ENCODE measurements around the gene G6PD. TPM values are rescaled to one million over a fixed set of nuclear protein-coding genes. Genes with fewer than 3 reads are reported as not detected.

The G6PD gene
- total RNA-seq, 1 experiment from 2014 or later, result 180 TPM

GRCh38 chrX:154494715-154495114 is 51.9 kb downstream of the G6PD start:
- TF ChIP-seq, protein P1, sequence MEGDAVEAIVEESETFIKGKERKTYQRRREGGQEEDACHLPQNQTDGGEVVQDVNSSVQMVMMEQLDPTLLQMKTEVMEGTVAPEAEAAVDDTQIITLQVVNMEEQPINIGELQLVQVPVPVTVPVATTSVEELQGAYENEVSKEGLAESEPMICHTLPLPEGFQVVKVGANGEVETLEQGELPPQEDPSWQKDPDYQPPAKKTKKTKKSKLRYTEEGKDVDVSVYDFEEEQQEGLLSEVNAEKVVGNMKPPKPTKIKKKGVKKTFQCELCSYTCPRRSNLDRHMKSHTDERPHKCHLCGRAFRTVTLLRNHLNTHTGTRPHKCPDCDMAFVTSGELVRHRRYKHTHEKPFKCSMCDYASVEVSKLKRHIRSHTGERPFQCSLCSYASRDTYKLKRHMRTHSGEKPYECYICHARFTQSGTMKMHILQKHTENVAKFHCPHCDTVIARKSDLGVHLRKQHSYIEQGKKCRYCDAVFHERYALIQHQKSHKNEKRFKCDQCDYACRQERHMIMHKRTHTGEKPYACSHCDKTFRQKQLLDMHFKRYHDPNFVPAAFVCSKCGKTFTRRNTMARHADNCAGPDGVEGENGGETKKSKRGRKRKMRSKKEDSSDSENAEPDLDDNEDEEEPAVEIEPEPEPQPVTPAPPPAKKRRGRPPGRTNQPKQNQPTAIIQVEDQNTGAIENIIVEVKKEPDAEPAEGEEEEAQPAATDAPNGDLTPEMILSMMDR (IDR thresholded peaks at IDR 0.05; ENCODE audit: unreplicated experiment), result no peak
- H3K9me3 Mint-ChIP-seq (ENCODE audit: low read depth, unreplicated experiment), result no peaks in the 10 kb centered on the region
- H3K4me3 Mint-ChIP-seq (ENCODE audit: low read depth, unreplicated experiment), result no peak overlapping the region
- H3K4me1 Mint-ChIP-seq (ENCODE audit: low read depth, unreplicated experiment), result peaks cover 3% of the 10 kb centered on the region
- no peak overlapping the region for H3K27ac Mint-ChIP-seq (ENCODE audit: unreplicated experiment)
- CTCF ChIA-PET, result no interaction called here
- H3K27me3 Mint-ChIP-seq (ENCODE audit: unreplicated experiment), result no peaks in the 10 kb centered on the region
- intact Hi-C loops (cut with micrococcal nuclease; ENCODE audit: unreplicated experiment), result loop anchor here (5.0 kb wide), 1 partner anchor 87 kb away; the partner anchor contains the start of gene DNASE1L1
- peaks cover 19% of the 10 kb centered on the region for H3K36me3 Mint-ChIP-seq (ENCODE audit: insufficient read depth, unreplicated experiment)
- DNase-seq, result no peak
- no TSS peak for BruUV-seq (replicated peaks)

DNA sequence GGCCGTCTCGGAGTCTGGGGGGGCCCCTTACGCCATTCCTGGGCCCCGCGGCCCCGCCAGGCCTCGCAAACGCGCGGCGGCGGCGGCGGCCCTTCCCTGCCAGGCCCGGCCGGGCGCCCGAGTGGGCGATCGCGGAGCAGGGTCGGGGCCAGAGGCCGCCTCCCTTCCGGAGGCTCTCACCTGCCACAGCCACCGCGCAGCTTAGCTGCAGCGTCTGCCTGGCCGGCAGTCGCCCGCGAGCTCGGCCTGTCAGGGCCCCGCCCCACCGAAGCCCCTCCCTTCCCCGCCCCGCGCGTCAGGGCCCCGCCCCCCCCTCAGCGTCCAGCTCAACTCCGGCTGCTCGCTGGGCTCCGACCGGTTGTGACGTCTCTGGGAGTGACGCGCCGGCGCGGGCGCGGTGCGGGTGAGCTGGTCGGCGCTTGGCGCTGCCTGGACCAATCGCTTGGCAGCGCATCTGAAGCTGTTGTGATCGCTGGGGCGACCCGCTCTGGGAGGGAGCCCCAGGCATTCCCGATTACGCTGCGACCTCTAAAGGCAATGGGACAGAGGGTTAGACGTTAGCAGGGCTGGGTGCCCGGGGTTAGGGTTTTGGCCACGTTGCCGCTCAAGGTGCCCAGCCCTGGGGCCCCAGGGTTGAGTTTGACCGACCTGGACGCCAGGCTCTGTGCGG is 56.1 kb downstream of the G6PD start, which contains the start of gene SLC10A3:
Gene SLC10A3, minus strand, starts transcription at position 216 of the 670 bp plus-strand sequence. CDS start 1,689 bp downstream, outside the sequence.
- intact Hi-C loops (cut with micrococcal nuclease; ENCODE audit: unreplicated experiment), result loop anchor here (5.0 kb wide), 1 partner anchor 83 kb away; the partner anchor contains the start of gene DNASE1L1
- TF ChIP-seq, protein P1 (IDR thresholded peaks at IDR 0.05; ENCODE audit: unreplicated experiment), result no peak
- BruUV-seq (replicated peaks), result no TSS peak
- H3K27ac Mint-ChIP-seq (ENCODE audit: unreplicated experiment), result peak within 1 kb of the TSS; percentile 83
- no peaks in the 10 kb centered on the region for H3K27me3 Mint-ChIP-seq (ENCODE audit: unreplicated experiment)
- no peaks in the 10 kb centered on the region for H3K9me3 Mint-ChIP-seq (ENCODE audit: low read depth, unreplicated experiment)
- peak; percentile 94 for DNase-seq
- peaks cover 11% of the 10 kb centered on the region for H3K4me1 Mint-ChIP-seq (ENCODE audit: low read depth, unreplicated experiment)
- H3K4me3 Mint-ChIP-seq (ENCODE audit: low read depth, unreplicated experiment), result peak within 1 kb of the TSS; percentile 80
- peaks cover 51% of the 10 kb centered on the region for H3K36me3 Mint-ChIP-seq (ENCODE audit: insufficient read depth, unreplicated experiment)
- CTCF ChIA-PET, result interaction anchor here (0.7 to 1.8 kb wide), 3 partner anchors 9 to 37 kb away, joined by 4 to 9 read pairs (median 5); no protein-coding TSS in a partner anchor

GRCh38 chrX:154490021-154490413 is 56.6 kb downstream of the G6PD start:
- intact Hi-C loops (cut with micrococcal nuclease; ENCODE audit: unreplicated experiment), result loop anchor here (5.0 kb wide), 1 partner anchor 83 kb away; the partner anchor contains the start of gene DNASE1L1
- peaks cover 11% of the 10 kb centered on the region for H3K4me1 Mint-ChIP-seq (ENCODE audit: low read depth, unreplicated experiment)
- H3K27ac Mint-ChIP-seq (ENCODE audit: unreplicated experiment), result peak overlapping the region; percentile 82
- H3K27me3 Mint-ChIP-seq (ENCODE audit: unreplicated experiment), result no peaks in the 10 kb centered on the region
- BruUV-seq (replicated peaks), result TSS peak; percentile 74
- TF ChIP-seq, protein P1 (IDR thresholded peaks at IDR 0.05; ENCODE audit: unreplicated experiment), result no peak
- H3K9me3 Mint-ChIP-seq (ENCODE audit: low read depth, unreplicated experiment), result no peaks in the 10 kb centered on the region
- peaks cover 55% of the 10 kb centered on the region for H3K36me3 Mint-ChIP-seq (ENCODE audit: insufficient read depth, unreplicated experiment)
- CTCF ChIA-PET, result interaction anchor here (1.1 to 1.8 kb wide), 2 partner anchors 10 to 37 kb away, joined by 4 to 5 read pairs; no protein-coding TSS in a partner anchor
- H3K4me3 Mint-ChIP-seq (ENCODE audit: low read depth, unreplicated experiment), result peak overlapping the region; percentile 80
- no peak for DNase-seq

DNA sequence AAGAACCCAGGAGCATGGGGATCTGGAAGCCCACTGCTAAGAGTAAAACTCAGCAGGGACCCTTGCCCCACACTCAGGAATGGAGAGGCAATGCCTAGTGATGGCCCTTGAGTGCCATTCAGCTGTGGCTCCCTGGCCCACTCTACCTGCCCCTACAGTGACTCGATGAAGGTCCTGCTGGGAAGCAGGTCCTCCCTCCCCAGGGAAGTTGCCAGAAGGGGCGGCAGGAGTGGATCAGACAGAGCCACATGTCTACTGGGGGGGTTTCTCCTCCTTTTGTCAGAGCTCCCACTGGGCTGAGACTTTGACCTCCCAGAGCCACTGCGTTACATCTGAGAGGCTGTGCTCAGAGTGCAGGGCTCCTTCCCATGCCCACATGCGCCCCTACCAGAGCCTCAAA is 57.5 kb downstream of the G6PD start:
- peaks cover 60% of the 10 kb centered on the region for H3K36me3 Mint-ChIP-seq (ENCODE audit: insufficient read depth, unreplicated experiment)
- TF ChIP-seq, protein P1 (IDR thresholded peaks at IDR 0.05; ENCODE audit: unreplicated experiment), result no peak
- no TSS peak for BruUV-seq (replicated peaks)
- H3K27me3 Mint-ChIP-seq (ENCODE audit: unreplicated experiment), result no peaks in the 10 kb centered on the region
- CTCF ChIA-PET, result interaction anchor here (1.8 kb wide), 1 partner anchor 38 kb away, joined by 5 read pairs; no protein-coding TSS in a partner anchor
- H3K4me3 Mint-ChIP-seq (ENCODE audit: low read depth, unreplicated experiment), result peak overlapping the region; percentile 80
- no peak for DNase-seq
- H3K4me1 Mint-ChIP-seq (ENCODE audit: low read depth, unreplicated experiment), result peaks cover 11% of the 10 kb centered on the region
- intact Hi-C loops (cut with micrococcal nuclease; ENCODE audit: unreplicated experiment), result no loop called here
- H3K27ac Mint-ChIP-seq (ENCODE audit: unreplicated experiment), result no peak overlapping the region
- no peaks in the 10 kb centered on the region for H3K9me3 Mint-ChIP-seq (ENCODE audit: low read depth, unreplicated experiment)

All from Calu3 (cell line).